Jurkat, Clone E6-1 (cell line): ENCODE results near the gene GPR78. TPM values are rescaled to one million over a fixed set of nuclear protein-coding genes. Genes with fewer than 3 reads are reported as not detected.

Source experiments
- DNase-seq: peaks from one replicate; pipeline ENCODE4 v3.0.0-alpha.2; 2011; ENCODE audit warnings: low read depth, low spot score
- H3K4me3 ChIP-seq: 2 replicates; pipeline ENCODE4 v1.5.1; 2011; ENCODE audit warnings: mild to moderate bottlenecking, low read length, control low read depth, moderate library complexity
- polyA plus RNA-seq: library from polyadenylated mRNA; unstranded; fragments of >200 nt; gene quantifications from one replicate; pipeline ENCODE4 v1.2.1, GENCODE V29; 2012; ENCODE audit warnings: missing spikeins; ENCODE audit not compliant: insufficient read length, insufficient read depth

Gene GPR78, protein sequence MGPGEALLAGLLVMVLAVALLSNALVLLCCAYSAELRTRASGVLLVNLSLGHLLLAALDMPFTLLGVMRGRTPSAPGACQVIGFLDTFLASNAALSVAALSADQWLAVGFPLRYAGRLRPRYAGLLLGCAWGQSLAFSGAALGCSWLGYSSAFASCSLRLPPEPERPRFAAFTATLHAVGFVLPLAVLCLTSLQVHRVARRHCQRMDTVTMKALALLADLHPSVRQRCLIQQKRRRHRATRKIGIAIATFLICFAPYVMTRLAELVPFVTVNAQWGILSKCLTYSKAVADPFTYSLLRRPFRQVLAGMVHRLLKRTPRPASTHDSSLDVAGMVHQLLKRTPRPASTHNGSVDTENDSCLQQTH
- polyA plus RNA-seq, result not detected

DNA sequence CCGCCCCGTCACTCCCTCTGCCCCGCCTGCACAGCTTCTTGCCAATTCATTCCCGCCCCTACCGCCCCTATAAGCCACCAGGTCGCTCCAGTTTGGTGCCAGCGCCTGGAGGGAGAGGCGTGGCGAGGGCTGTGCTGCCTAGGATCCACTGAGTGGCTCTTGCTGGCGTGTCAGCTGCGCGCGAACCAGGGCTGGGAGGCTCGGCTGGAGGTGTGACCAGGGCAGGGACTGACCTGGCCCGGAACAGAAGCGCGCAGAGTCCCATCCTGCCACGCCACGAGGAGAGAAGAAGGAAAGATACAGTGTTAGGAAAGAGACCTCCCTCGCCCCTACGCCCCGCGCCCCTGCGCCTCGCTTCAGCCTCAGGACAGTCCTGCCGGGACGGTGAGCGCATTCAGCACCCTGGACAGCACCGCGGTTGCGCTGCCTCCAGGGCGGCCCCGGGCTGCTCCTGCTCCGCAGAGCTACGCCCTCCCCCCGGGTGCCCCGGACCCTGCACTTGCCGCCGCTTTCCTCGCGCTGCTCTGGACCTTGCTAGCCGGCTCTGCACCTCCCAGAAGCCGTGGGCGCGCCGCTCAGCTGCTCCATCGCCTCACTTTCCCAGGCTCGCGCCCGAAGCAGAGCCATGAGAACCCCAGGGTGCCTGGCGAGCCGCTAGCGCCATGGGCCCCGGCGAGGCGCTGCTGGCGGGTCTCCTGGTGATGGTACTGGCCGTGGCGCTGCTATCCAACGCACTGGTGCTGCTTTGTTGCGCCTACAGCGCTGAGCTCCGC lies at the start of gene GPR78:
Gene GPR78 (plus strand): TSS at position 72 of the 773 bp plus-strand sequence. CDS start 591 bp downstream, at position 663.
- H3K4me3 ChIP-seq, result no peak within 1 kb of the TSS
- no peak for DNase-seq

DNA sequence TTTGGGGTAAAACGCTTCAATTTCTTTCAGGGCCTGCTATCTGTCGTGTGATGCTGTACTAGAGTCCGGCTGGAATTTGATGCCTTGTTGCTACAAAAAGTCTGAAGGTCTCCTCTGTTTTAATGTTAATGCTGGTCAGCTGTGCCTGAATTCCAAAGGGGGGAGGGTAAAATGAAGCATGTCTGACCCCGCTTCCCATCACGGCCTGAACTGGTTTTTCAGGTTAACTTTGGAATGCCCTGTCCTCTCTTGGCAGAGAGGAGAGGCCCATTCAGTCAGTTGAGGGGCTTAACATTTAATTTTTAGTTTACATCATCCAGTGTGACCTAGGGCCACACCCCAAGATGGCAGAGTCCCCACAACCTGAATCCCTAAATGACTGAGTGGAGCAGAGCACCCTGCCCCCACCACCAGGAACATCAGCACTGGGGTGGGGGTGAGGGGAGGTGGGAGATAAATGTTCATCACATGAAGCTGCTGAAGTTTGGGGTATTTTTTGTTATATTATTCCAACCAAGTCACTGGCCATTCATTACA lies 47.9 kb upstream of the GPR78 start:
- DNase-seq, result no peak
- H3K4me3 ChIP-seq, result no peak overlapping the region

DNA sequence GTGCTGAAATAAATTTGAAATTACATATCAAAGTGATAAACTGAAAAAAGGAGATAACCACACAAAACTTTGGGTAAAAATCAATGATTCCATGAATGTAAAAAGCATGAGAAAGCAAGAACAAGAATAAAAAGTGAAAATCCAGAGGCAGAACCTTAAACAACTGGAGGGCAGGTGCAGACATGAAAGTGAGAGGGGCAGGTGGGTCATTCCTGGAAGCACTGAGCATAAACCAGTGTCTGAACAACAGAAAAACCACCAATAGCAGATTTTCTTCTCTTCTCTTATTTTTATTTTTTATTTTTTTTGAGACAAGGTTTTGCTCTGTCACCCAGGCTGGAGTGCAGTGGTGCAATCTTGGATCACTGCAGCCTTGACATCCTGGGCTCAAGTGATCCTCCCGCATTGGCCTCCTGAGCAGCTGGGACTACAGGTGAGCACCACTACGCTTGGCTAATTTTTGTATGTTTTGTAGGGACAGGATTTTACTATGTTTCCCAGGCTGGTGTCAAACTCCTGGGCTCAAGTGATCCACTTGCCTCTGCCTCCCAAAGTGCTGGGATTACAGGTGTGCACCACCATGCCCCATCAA lies 46.8 kb upstream of the GPR78 start:
- no peak overlapping the region for H3K4me3 ChIP-seq
- DNase-seq, result no peak

DNA sequence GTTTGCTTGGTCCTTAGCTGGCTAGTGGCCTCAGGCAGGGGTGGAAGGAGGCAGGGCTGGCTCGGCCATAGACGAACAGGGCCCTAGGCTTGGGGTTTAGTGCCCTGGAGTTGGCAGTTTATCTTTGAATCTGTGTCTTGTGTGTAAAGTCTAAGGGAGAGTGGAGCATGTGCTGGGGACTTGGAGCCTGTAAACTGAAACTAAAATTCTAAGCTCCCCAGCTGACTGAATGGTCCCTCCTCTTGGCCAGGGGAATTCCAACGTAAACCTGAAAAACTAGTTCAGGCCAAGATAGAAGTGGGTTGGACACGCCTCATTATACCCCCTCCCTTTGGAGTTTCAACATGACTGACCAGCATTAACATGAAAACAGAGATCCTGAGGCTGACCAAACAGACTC lies 46.1 kb upstream of the GPR78 start:
- DNase-seq, result no peak
- no peak overlapping the region for H3K4me3 ChIP-seq

DNA sequence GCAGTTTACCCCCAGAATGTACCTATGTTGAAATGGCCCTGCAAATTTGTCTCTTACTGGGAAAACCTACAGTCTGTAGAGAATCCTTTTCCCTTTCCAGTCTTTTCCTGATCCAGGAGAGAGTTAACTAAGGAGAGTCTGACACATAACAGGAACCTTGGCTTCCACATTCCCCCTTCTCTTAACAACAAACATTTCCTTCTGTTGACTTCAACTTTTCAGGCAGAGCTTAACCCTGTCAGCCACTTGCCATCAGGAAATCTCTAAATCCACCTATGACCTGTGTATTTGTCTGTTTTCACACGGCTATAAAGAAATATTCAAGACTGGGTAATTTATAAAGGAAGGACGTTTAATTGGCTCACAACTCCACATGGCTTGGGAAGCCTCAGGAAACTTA lies 45.6 kb upstream of the GPR78 start:
- DNase-seq, result no peak
- no peak overlapping the region for H3K4me3 ChIP-seq

DNA sequence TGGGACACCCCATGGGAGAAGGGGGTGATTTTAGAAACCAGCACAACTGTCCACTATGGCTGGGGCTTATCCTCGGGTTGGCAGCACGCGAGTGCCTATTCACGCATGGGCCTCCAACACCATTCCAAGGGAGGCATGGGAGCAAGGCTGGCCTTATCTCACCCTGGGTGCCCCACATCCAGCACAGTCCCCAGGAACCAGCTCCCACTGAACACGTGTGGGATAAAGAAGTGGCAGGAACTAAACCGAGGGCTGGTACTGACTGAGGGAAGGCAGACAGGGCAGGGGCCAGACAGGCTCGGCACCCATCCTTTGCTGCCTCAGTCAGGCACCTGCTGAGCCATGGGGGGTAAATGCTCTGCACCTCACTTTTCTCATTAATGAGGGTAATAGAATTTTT lies 43.7 kb upstream of the GPR78 start:
- no peak overlapping the region for H3K4me3 ChIP-seq
- DNase-seq, result no peak

DNA sequence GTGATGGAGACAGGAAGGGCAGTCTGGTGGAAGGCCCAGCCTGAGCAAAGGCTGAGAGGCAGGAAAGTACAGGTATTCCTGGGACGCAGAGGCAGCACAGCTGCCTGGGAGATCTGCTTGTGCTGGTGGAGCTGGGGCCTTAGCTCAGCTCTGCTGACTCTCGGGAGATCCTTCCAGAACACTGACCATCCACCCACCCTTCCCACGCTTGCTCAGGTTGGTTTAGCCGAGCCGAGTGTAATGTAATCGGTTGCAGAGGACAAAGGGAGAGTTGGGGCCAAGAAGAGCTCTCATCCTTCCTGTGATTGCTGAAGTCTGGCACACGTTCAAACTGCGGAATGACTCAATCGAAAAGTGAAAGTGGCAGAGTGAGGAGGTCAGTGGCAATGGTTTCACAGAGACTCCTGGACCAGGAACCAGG lies 43.1 kb upstream of the GPR78 start:
- no peak for DNase-seq
- no peak overlapping the region for H3K4me3 ChIP-seq

DNA sequence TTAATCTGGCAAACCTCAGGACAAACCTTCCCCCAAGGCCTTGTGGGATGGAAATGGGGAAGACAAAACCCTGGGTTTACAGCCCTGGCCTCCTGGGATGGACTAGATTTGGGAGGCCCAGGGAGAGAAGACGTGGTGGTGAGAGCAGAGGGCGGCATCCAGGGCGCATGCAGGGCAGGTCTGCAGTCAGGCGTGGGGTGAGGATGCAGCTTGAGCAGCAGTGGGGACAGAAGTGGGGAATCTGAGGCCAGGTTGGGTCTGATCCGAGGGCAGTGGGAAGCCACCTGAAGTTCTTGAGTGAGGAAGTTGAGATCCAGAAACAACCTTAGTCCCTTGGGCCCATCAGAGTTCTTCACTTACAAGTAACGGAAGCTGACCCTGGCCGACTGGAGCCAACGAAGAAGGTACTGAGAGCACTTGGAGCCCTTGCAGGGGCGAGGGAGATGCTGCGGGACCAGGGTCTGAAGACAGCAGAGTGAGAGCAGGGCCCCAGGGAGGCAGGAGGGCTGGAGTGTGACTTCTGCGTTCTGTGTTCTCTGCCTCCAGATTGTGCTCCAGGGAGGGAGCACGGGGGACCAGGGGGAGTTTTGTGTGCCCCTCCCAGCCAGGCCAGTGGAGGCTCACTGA lies 42.0 kb upstream of the GPR78 start:
- no peak overlapping the region for H3K4me3 ChIP-seq
- no peak for DNase-seq

DNA sequence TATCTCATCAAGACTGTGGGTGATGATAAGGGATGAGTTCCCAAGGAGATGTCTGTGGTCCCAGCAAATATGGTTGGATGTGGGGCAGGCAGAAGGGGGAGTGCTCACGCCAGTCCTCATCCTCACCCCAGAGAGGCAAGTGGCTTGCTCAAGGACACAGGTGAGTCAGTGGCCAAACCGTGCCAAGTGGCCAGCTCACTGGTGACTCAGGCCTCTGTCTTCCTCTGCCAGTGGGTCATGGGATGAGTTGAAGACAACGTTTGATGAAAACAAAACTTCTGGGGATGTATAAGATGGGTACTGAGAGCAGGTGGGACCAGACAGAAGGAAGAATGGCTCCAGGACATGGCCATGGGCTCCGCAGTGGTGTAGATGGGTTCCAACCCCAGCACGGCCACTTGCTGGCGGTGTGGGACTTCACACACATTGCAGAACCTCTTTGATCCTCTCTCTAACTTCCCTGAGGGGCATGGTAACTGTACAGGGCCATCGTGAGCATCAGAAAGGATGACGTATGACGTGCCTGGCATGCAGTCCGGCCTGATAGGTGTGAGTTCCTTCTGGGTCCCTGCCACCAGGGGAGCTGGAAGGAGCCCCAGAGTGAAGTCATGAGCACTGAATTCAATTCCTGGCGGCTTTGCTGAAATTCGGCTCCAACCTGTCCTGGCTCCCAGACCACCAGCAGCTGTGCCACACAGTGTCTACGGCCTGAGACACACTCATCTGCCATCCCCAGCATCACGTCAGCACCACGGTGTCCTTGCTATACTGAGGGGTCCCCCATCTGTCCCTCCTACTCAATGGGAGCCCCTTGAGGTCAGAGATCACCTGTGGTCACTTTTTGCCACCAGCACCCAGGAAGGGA lies 41.3 kb upstream of the GPR78 start:
- DNase-seq, result no peak

DNA sequence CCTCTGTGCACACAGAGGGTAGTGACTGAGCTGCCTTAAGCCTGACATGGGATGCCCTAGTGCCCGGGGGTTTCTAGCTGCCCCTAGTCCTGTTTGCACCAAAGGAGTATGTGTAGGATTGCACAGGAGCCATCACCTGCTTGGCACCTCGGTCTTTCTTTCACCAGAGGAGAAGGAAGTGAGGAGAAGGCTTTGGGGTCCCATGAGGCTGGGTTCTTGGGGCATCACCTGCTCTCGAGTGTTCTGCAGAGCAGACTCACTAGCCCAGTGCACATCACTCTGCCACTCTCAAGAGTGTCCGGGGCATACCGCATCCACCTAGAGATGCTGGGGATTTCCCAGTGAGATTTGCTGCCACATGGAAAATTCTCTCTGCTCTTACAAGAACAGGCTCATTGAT lies 40.5 kb upstream of the GPR78 start:
- H3K4me3 ChIP-seq, result no peak overlapping the region
- DNase-seq, result no peak

More for the DNA sequence above, 41.3 kb upstream of the GPR78 start:
- no peak overlapping the region for H3K4me3 ChIP-seq

DNA sequence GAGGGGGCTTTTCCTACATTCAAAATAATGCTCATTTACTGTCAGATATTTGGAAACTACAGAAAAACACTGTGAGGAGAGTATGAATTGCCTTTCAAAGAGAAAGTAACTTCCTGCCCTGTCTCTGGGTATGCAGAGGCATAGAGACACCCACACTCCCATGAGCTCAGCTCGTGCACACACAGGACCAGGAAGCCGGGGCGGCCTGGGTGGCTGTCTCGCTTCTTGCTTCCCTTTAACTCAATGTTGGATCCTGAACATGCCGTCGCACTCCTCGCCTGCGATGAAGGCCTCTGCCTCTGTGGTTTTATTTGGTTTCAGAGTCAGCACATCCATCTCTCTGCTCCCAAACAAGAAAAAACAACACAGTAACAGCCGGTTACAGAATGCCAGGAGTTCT lies 40.1 kb upstream of the GPR78 start:
- DNase-seq, result no peak
- H3K4me3 ChIP-seq, result no peak overlapping the region

DNA sequence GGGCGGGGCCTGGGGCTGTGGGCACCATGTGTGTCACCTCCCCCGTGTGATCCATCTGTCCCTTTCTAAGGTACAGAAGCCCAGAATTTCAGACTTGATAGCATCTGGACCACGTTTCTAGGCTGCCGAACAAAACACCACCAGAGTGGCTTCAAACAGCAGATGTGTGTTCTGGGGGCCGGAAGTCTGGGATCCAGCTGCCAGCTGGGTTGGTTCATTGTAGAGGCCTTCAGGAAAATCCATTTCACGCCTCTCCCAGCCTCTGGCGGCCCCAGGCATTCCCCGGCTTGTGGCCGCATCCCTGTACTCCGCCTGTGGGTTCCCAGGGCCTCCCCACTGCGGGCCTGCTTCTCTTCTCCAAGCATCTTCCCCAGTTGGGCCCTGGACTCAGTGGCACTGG lies 39.6 kb upstream of the GPR78 start:
- no peak for DNase-seq
- no peak overlapping the region for H3K4me3 ChIP-seq

DNA sequence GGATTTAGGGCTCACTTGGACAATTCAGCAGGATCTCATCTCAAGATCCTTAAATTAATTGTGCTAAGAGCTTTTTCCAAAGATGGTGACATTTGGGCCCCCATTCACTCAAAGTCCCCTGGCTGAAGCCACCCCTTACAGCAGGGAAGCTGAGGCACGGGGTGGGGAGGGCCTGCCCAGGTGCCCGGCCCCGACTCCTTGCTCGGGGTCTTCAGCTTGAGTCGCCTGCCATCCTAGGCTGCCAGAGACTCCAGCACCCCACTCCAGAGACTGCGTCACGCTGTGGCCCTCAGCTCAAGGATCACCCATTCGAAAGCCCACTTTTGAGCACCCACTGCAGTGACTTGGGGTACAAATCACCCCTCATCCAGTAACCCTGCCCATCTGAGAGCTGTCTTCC lies 39.2 kb upstream of the GPR78 start:
- no peak overlapping the region for H3K4me3 ChIP-seq
- no peak for DNase-seq

DNA sequence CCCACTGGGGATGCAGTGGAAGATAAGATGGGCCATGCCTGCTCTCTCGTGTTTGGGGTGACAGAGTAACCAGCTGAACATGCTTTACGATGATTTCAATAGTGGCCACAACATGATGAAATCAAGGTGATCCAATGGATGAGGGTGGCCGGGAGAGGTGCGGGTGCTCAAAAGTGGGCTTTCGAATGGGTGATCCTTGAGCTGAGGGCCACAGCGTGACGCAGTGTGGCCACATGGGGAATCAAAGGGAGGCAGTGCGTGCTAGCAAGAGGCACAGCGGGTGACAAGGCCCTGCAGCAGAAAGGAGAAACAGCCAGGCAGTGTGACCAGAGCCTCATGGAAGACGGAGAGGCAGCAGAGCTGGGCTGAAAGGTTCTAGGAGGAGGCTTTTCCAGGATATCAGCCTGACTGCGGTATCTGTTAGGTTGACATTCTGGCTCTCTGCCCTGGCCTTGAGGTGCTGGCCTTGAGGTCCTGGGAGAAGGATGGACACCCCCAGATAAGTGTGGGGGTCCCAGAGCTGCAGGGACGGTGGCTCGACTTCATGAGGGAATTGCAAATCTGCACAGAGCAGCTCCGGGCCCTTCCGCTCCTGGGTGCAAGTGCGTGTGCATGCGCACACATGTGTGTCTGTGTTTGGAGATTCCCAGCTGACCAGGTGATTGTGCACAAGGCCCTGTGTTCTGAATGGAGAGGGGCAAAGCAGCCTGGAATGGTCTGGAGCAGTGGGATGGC lies 38.0 kb upstream of the GPR78 start:
- DNase-seq, result no peak

DNA sequence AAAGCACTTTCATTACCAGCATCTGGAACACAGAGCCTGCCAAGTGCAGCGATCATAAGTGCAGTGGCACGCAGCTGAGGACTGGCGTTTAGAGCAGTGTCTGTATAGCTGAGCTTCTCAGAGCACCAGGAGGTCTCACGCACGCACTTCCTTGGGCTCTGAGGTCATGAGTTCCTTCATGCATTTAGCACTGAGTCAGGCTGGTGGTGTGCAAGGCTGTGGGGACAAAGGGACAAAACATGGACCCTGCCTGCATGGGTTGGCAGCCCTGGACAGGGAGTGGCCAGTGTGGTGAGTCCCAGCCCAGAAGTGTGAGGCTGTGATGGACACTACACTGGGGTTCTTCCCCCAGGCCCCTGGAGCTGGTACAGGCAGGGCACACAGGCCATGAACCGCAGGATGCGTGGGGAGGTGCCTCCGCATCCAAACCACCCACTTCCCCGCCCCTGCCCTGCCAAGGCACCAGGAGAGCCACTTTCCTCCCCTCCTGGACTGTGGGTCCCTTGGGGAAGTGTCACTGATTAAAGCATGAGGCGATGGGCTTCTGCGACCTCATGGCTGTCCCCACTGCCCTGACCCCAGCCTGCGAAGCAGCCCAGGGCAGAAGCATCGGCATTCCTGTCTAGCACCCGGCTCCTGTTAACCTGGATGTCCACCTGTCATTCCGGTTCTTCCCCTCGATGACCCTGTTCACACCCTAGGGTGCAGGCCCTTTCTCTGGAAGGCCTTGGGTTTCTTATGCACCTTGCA lies 37.2 kb upstream of the GPR78 start:
- no peak for DNase-seq
- no peak overlapping the region for H3K4me3 ChIP-seq

More for the DNA sequence above, 38.0 kb upstream of the GPR78 start:
- no peak overlapping the region for H3K4me3 ChIP-seq

DNA sequence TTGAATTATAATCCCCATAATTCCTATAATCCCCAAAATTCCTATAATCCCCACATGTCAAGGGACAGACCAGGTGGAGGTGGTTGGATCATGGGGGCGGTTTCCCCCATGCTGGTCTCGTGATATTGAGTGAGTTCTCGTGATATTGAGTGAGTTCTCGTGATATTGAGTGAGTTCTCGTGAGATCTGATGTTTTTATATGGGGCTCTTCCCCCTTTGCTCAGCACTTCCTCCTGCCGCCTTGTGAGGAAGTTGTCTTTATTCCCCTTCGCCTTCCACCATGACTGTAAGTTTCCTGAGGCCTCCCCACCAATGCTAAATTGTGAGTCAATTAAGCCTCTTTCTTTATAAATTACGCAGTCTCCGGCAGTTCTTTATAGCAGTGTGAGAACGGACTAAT lies 36.6 kb upstream of the GPR78 start:
- DNase-seq, result no peak
- H3K4me3 ChIP-seq, result no peak overlapping the region

DNA sequence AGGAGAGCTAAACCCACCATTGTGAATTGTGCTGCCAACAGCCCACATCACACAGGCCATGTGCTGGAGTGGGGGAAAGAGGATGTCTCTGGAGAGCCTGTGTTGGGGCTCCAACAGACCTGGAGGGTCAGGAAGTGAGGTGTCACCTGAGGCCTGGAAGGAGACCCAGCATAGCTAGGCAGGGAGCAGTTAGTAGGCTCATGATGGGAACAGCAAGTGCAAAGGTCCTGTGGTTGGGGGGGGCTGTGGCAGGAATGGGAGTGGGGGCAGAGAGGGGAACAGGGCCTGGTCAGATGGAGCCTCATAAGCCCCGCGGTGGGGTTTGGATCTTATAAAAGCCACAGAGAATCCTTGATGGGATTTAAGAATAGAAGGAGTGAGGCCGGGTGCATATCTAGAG lies 35.9 kb upstream of the GPR78 start:
- H3K4me3 ChIP-seq, result no peak overlapping the region
- DNase-seq, result no peak
